HEK293 (cell line): ENCODE measurements around the gene TNRC6A.
A peak's percentile ranks its signal among the peaks of the same experiment; 100 is the strongest.

Experiments
- CTCF ChIA-PET: fragments of 350-600 bp; formaldehyde crosslinking; extraction: SDS; loops from one replicate; lab custom pipeline; 2021; ENCODE audit warnings: antibody characterized with exemption; lab: Yijun Ruan, JAX
- POLR2A ChIA-PET: fragments of 300-600 bp; formaldehyde crosslinking; extraction: SDS; loops from one replicate; lab custom pipeline; 2020; ENCODE audit warnings: antibody characterized with exemption, inconsistent platforms; lab: Yijun Ruan, JAX
- H3K27ac ChIP-seq: fragments of 200-500 bp; sonication (Bioruptor generic); 2 replicates; pipeline ENCODE4 v1.5.1; 2014; ENCODE audit warnings: low read depth, low read length, control low read depth, inconsistent platforms; ENCODE audit errors: extremely low read depth
- H3K36me3 ChIP-seq, 2 experiments: fragments of 200-500 bp in 1 of 2; sonication (Bioruptor generic) in 1 of 2; 1 replicate in 1 of 2; 2 replicates in 1 of 2; pipeline ENCODE4 v1.5.1; 2014 to 2017; ENCODE audit warnings: inconsistent platforms in 2 of 2, low read length in 2 of 2; ENCODE audit not compliant: control insufficient read depth in 2 of 2, insufficient read depth in 1 of 2
- H3K4me1 ChIP-seq: fragments of 200-500 bp; sonication (Bioruptor generic); 2 replicates; pipeline ENCODE4 v1.5.1; 2014; ENCODE audit warnings: mild to moderate bottlenecking, low read length, inconsistent platforms; ENCODE audit not compliant: control insufficient read depth, insufficient read depth
- H3K4me3 ChIP-seq: 2 replicates; pipeline ENCODE4 v1.5.1; 2011; ENCODE audit warnings: low read depth, mild to moderate bottlenecking, control low read depth, low read length, moderate library complexity
- H3K9me3 ChIP-seq: fragments of 200-500 bp; sonication (Bioruptor generic); 2 replicates; pipeline ENCODE4 v1.5.1; 2014; ENCODE audit warnings: low read depth, low read length, inconsistent platforms; ENCODE audit not compliant: control insufficient read depth, insufficient read depth
- GLIS2 ChIP-seq: fragments of 450-650 bp; formaldehyde crosslinking; IDR thresholded peaks from 2 replicates; pipeline ENCODE4 v1.5.1; 2016; ENCODE audit warnings: missing biosample characterization, missing genetic modification characterization
- IKZF3 ChIP-seq: fragments of 450-650 bp; IDR thresholded peaks from 2 replicates; pipeline ENCODE4 v1.5.0; 2018; ENCODE audit warnings: missing biosample characterization, mild to moderate bottlenecking, missing genetic modification characterization, moderate library complexity
- KLF16 ChIP-seq: fragments of 450-650 bp; formaldehyde crosslinking; IDR thresholded peaks from 2 replicates; pipeline ENCODE4 v1.5.1; 2017; ENCODE audit warnings: missing biosample characterization, missing genetic modification characterization
- MEIS1 ChIP-seq: sonication (generic); formaldehyde crosslinking; IDR thresholded peaks from 2 replicates; pipeline ENCODE4 v1.8.1; 2022; ENCODE audit warnings: missing genetic modification reagents, mild to moderate bottlenecking, borderline replicate concordance
- MZF1 ChIP-seq: fragments of 450-650 bp; formaldehyde crosslinking; IDR thresholded peaks from 2 replicates; pipeline ENCODE4 v1.5.1; 2017; ENCODE audit warnings: missing biosample characterization, missing genetic modification characterization, borderline replicate concordance
- OSR2 ChIP-seq: fragments of 450-650 bp; formaldehyde crosslinking; IDR thresholded peaks from 2 replicates; pipeline ENCODE4 v1.5.1; 2016; ENCODE audit warnings: missing biosample characterization, missing genetic modification characterization
- SP7 ChIP-seq: fragments of 450-650 bp; formaldehyde crosslinking; IDR thresholded peaks from 2 replicates; pipeline ENCODE4 v1.5.1; 2016; ENCODE audit warnings: missing biosample characterization, missing genetic modification characterization
- ZBTB21 ChIP-seq: fragments of 450-650 bp; formaldehyde crosslinking; IDR thresholded peaks from 2 replicates; pipeline ENCODE4 v1.5.1; 2017; ENCODE audit warnings: missing biosample characterization, missing genetic modification characterization
- ZBTB8A ChIP-seq: fragments of 450-650 bp; formaldehyde crosslinking; IDR thresholded peaks from 2 replicates; pipeline ENCODE4 v1.5.1; 2016; ENCODE audit warnings: missing biosample characterization, missing genetic modification characterization
- ZFP3 ChIP-seq: fragments of 450-650 bp; formaldehyde crosslinking; IDR thresholded peaks from 2 replicates; pipeline ENCODE4 v1.5.1; 2016; ENCODE audit warnings: low read depth, missing biosample characterization, missing genetic modification characterization
- ZFP37 ChIP-seq: fragments of 450-650 bp; formaldehyde crosslinking; IDR thresholded peaks from 2 replicates; pipeline ENCODE4 v1.5.1; 2016; ENCODE audit warnings: missing biosample characterization, missing genetic modification characterization
- ZFP41 ChIP-seq: fragments of 450-650 bp; formaldehyde crosslinking; IDR thresholded peaks from 2 replicates; pipeline ENCODE4 v1.5.1; 2016; ENCODE audit warnings: missing biosample characterization, missing genetic modification characterization, borderline replicate concordance
- ZNF114 ChIP-seq: fragments of 450-650 bp; formaldehyde crosslinking; IDR thresholded peaks from 2 replicates; pipeline ENCODE4 v1.5.0; 2017; ENCODE audit warnings: missing biosample characterization, missing genetic modification characterization
- ZNF214 ChIP-seq: fragments of 450-650 bp; formaldehyde crosslinking; IDR thresholded peaks from 2 replicates; pipeline ENCODE4 v1.5.1; 2017; ENCODE audit warnings: missing biosample characterization, mild to moderate bottlenecking, missing genetic modification characterization, borderline replicate concordance
- ZNF248 ChIP-seq: fragments of 450-650 bp; formaldehyde crosslinking; IDR thresholded peaks from 2 replicates; pipeline ENCODE4 v1.5.1; 2017; ENCODE audit warnings: missing biosample characterization, missing genetic modification characterization
- ZNF292 ChIP-seq: fragments of 450-650 bp; formaldehyde crosslinking; IDR thresholded peaks from 2 replicates; pipeline ENCODE4 v1.5.1; 2016; ENCODE audit warnings: low read depth, missing biosample characterization, missing genetic modification characterization, borderline replicate concordance
- ZNF302 ChIP-seq: fragments of 450-650 bp; formaldehyde crosslinking; IDR thresholded peaks from 2 replicates; pipeline ENCODE4 v1.5.1; 2016; ENCODE audit warnings: missing biosample characterization, missing genetic modification characterization, low read depth
- ZNF629 ChIP-seq: fragments of 450-650 bp; formaldehyde crosslinking; IDR thresholded peaks from 2 replicates; pipeline ENCODE4 v1.5.1; 2017; ENCODE audit warnings: missing biosample characterization, missing genetic modification characterization
- ZNF660 ChIP-seq: fragments of 450-650 bp; IDR thresholded peaks from 2 replicates; pipeline ENCODE4 v1.5.1; 2018; ENCODE audit warnings: missing biosample characterization, mild to moderate bottlenecking, missing genetic modification characterization
- ZNF792 ChIP-seq: fragments of 450-650 bp; formaldehyde crosslinking; IDR thresholded peaks from 2 replicates; pipeline ENCODE4 v1.5.1; 2016; ENCODE audit warnings: missing biosample characterization, missing genetic modification characterization
- TF ChIP-seq, protein P1 (sequence below): fragments of 450-650 bp; formaldehyde crosslinking; IDR thresholded peaks from 2 replicates; pipeline ENCODE4 v1.5.1; 2016; ENCODE audit warnings: missing biosample characterization, missing genetic modification characterization
- TF ChIP-seq, protein P2 (sequence below): fragments of 450-650 bp; formaldehyde crosslinking; IDR thresholded peaks from 2 replicates; pipeline ENCODE4 v1.5.1; 2016; ENCODE audit warnings: missing biosample characterization, missing genetic modification characterization
- TF ChIP-seq, protein P3 (sequence below): fragments of 450-650 bp; formaldehyde crosslinking; IDR thresholded peaks from 2 replicates; pipeline ENCODE4 v1.5.1; 2016; ENCODE audit warnings: missing biosample characterization, missing genetic modification characterization
- TF ChIP-seq, protein P4 (sequence below): fragments of 450-650 bp; formaldehyde crosslinking; IDR thresholded peaks from 2 replicates; pipeline ENCODE4 v1.5.1; 2016; ENCODE audit warnings: missing biosample characterization, missing genetic modification characterization
- TF ChIP-seq, protein P5 (sequence below): fragments of 450-650 bp; formaldehyde crosslinking; IDR thresholded peaks from 2 replicates; pipeline ENCODE4 v1.5.1; 2017; ENCODE audit warnings: missing biosample characterization, missing genetic modification characterization

TNRC6A gene

DNA sequence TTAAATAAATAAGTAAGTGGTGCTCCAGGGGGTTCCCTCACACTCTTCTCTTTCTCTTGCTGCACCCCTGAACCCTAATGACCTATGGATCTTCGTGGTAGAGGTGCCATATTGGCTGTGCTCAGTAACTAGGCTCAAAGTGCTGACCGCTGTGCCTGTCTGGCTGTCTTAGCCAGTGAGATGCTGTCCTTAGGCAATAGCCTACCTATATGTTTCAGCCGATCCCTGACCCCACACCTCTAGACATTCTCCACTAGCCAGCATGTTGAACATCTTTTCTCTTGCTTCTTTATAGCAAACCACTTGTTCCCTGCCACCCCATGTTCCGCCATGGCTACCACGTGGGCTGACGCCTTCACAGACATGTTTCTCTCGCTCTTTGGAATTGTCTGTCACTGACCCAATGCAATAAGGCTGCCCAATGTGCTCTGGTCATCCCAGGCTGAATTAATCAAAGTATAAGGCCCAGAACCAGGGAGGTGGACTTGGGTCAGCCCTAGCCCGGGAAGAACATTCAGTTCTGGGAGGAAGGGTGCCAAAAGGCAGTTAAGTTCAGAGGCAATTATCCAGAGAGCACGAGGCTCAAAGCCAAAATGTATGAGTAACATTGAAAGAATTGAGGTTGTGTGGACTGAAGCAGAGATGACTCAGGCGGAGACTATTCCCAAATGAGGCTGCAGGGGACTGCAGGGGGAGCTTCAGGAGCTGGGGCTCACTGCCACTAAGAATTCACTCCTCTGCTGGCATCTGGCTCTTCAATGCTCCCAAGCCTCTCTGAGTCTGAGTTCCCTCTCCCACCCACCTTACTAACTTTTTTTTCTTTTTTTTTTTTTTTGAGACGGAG lies 28.7 kb upstream of the TNRC6A start (continued):
- TF ChIP-seq, protein P1, sequence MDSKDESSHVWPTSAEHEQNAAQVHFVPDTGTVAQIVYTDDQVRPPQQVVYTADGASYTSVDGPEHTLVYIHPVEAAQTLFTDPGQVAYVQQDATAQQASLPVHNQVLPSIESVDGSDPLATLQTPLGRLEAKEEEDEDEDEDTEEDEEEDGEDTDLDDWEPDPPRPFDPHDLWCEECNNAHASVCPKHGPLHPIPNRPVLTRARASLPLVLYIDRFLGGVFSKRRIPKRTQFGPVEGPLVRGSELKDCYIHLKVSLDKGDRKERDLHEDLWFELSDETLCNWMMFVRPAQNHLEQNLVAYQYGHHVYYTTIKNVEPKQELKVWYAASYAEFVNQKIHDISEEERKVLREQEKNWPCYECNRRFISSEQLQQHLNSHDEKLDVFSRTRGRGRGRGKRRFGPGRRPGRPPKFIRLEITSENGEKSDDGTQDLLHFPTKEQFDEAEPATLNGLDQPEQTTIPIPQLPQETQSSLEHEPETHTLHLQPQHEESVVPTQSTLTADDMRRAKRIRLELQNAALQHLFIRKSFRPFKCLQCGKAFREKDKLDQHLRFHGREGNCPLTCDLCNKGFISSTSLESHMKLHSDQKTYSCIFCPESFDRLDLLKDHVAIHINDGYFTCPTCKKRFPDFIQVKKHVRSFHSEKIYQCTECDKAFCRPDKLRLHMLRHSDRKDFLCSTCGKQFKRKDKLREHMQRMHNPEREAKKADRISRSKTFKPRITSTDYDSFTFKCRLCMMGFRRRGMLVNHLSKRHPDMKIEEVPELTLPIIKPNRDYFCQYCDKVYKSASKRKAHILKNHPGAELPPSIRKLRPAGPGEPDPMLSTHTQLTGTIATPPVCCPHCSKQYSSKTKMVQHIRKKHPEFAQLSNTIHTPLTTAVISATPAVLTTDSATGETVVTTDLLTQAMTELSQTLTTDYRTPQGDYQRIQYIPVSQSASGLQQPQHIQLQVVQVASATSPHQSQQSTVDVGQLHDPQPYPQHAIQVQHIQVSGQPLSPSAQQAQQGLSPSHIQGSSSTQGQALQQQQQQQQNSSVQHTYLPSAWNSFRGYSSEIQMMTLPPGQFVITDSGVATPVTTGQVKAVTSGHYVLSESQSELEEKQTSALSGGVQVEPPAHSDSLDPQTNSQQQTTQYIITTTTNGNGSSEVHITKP, result peak; percentile 45; the same call in 1 of the 2 replicates
- TF ChIP-seq ZNF114 (tag by site-specific recombination) (no peak), SP7 (tag by site-specific recombination) (0 out of 2 replicates have a peak, but pooled peaks have one; percentile 30), ZBTB21 (peak; percentile 51), ZNF660 (tag by site-specific recombination) (peak; percentile 85), ZNF629 (peak; percentile 87), OSR2 (tag by site-specific recombination) (peak; percentile 35; the same call in 1 of the 2 replicates), ZNF792 (tag by site-specific recombination) (no peak)
- TF ChIP-seq, protein P2, sequence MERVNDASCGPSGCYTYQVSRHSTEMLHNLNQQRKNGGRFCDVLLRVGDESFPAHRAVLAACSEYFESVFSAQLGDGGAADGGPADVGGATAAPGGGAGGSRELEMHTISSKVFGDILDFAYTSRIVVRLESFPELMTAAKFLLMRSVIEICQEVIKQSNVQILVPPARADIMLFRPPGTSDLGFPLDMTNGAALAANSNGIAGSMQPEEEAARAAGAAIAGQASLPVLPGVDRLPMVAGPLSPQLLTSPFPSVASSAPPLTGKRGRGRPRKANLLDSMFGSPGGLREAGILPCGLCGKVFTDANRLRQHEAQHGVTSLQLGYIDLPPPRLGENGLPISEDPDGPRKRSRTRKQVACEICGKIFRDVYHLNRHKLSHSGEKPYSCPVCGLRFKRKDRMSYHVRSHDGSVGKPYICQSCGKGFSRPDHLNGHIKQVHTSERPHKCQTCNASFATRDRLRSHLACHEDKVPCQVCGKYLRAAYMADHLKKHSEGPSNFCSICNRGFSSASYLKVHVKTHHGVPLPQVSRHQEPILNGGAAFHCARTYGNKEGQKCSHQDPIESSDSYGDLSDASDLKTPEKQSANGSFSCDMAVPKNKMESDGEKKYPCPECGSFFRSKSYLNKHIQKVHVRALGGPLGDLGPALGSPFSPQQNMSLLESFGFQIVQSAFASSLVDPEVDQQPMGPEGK (tag by site-specific recombination), result peak; percentile 52; the same call in 1 of the 2 replicates
- TF ChIP-seq, protein P3, sequence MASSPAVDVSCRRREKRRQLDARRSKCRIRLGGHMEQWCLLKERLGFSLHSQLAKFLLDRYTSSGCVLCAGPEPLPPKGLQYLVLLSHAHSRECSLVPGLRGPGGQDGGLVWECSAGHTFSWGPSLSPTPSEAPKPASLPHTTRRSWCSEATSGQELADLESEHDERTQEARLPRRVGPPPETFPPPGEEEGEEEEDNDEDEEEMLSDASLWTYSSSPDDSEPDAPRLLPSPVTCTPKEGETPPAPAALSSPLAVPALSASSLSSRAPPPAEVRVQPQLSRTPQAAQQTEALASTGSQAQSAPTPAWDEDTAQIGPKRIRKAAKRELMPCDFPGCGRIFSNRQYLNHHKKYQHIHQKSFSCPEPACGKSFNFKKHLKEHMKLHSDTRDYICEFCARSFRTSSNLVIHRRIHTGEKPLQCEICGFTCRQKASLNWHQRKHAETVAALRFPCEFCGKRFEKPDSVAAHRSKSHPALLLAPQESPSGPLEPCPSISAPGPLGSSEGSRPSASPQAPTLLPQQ (tag by site-specific recombination), result 0 out of 2 replicates have a peak, but pooled peaks have one; percentile 42
- TF ChIP-seq, all 188 proteins: peak for 16

DNA sequence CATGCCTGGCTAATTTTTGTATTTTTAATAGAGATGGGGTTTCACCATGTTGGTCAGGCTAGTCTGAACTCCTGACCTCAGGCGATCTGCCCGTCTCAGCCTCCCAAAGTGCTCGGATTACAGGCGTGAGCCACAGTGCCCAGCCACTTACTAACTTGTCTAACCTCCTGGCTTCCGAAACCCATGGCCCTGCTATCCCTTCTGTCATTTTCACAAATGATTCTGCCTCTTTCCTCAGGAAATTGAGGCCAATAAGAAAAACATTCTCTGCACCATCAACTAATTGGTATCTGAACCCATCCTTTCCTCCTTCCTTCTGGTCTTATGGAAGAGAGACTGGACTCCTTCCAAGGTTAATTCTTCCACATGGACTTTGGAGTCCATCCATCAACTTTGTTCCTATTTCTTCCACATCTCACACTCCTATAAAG lies 27.9 kb upstream of the TNRC6A start:
- POLR2A ChIA-PET, result no interaction called here
- TF ChIP-seq ZFP41 (no peak), ZNF248 (tag by site-specific recombination) (no peak), MZF1 (tag by site-specific recombination) (no peak), ZNF292 (tag by site-specific recombination) (no peak), ZFP3 (no peak), ZNF302 (tag by site-specific recombination) (no peak), ZBTB8A (no peak), GLIS2 (tag by site-specific recombination) (no peak), ZFP37 (tag by site-specific recombination) (no peak), ZNF214 (tag by site-specific recombination) (no peak), MEIS1 (CRISPR knock-in tag) (no peak), IKZF3 (tag by site-specific recombination) (no peak), KLF16 (tag by site-specific recombination) (no peak)
- TF ChIP-seq, protein P4, sequence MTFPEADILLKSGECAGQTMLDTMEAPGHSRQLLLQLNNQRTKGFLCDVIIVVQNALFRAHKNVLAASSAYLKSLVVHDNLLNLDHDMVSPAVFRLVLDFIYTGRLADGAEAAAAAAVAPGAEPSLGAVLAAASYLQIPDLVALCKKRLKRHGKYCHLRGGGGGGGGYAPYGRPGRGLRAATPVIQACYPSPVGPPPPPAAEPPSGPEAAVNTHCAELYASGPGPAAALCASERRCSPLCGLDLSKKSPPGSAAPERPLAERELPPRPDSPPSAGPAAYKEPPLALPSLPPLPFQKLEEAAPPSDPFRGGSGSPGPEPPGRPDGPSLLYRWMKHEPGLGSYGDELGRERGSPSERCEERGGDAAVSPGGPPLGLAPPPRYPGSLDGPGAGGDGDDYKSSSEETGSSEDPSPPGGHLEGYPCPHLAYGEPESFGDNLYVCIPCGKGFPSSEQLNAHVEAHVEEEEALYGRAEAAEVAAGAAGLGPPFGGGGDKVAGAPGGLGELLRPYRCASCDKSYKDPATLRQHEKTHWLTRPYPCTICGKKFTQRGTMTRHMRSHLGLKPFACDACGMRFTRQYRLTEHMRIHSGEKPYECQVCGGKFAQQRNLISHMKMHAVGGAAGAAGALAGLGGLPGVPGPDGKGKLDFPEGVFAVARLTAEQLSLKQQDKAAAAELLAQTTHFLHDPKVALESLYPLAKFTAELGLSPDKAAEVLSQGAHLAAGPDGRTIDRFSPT (tag by site-specific recombination), result no peak
- TF ChIP-seq, protein P5, sequence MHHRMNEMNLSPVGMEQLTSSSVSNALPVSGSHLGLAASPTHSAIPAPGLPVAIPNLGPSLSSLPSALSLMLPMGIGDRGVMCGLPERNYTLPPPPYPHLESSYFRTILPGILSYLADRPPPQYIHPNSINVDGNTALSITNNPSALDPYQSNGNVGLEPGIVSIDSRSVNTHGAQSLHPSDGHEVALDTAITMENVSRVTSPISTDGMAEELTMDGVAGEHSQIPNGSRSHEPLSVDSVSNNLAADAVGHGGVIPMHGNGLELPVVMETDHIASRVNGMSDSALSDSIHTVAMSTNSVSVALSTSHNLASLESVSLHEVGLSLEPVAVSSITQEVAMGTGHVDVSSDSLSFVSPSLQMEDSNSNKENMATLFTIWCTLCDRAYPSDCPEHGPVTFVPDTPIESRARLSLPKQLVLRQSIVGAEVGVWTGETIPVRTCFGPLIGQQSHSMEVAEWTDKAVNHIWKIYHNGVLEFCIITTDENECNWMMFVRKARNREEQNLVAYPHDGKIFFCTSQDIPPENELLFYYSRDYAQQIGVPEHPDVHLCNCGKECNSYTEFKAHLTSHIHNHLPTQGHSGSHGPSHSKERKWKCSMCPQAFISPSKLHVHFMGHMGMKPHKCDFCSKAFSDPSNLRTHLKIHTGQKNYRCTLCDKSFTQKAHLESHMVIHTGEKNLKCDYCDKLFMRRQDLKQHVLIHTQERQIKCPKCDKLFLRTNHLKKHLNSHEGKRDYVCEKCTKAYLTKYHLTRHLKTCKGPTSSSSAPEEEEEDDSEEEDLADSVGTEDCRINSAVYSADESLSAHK (tag by site-specific recombination), result no peak
- no peaks in the 10 kb centered on the region for H3K9me3 ChIP-seq
- no peaks in the 10 kb centered on the region for H3K36me3 ChIP-seq
- H3K4me3 ChIP-seq, result no peak overlapping the region
- no peak overlapping the region for H3K27ac ChIP-seq
- CTCF ChIA-PET, result no interaction called here
- H3K4me1 ChIP-seq, result no peaks in the 10 kb centered on the region
